ENCODE results near the gene PROB1. TPM values are rescaled to one million over a fixed set of nuclear protein-coding genes. Genes with fewer than 3 reads are reported as not detected.

Gene PROB1
- total and polyA plus RNA-seq, 2 of the 13 experiments (the other 11 are each of a cell fraction or from before 2014, with no cell fraction given) = 0.69 to 1.1 TPM

DNA sequence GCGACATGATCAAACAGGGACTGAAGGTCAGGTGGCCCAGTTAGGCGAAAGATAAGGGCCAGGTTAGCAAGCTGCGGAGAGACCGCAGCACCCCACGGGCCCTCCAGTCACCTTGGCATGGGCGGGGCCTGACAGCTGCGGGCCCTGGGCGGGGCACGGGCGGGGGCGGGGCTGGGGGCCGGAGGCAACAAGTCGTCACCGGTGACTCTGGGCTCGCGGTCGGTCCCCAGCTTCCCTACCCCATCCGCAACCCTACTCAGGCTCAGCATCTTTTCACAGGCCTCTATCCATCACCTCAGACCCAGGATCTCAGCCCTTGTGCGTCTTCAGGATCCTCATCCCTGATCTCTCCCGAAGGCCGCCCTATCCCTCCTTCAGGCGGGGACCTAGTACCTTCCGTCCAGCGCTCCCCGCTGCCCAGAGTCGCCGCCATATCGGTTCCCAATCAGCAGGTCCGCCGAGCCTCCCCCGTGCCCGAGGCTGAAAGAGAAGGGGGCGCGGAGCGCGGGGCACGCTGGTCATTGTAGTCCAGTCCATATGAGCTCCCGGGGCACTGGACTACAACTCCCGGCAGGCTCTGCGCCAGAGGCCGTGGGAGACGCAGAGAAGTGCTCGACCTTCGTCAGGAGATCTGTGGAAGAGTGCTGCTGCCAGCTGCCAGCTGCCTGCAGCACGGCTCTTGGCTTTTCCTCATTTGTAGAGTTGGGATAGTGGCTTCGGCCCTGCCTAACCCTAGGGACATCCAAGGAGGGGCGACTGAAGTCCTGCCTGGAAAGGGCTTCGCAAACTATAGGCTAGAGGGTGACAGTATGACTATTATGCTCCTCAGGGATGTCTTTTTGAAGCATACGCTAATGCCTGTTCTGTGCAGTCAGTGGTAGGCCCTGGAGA lies 44.4 kb upstream of the PROB1 start, which contains the start of gene DNAJC18:
Gene DNAJC18 (minus strand): TSS at position 513 of the 891 bp plus-strand sequence. CDS start 80 bp downstream, at position 433.
- Histone ChIP-seq H3K27ac (ENCODE audit: extremely low read length, insufficient read depth, low read length) (peak within 1 kb of the TSS; percentile 73), H3K9me3 (ENCODE audit: low read length) (no peaks in the 10 kb centered on the region), H3K4me1 (ENCODE audit: insufficient read depth, low read length) (peaks cover 15% of the 10 kb centered on the region), H4K20me1 (ENCODE audit: insufficient read depth, low read length) (no peaks in the 10 kb centered on the region), H3K9ac (ENCODE audit: insufficient read depth, low read depth, low read length) (peak within 1 kb of the TSS; percentile 84), H3K36me3 (replicated peaks in 1 of 2; ENCODE audit: control insufficient read depth in 1 of 2, insufficient read depth in 2 of 2, low read length in 2 of 2) (no peaks in the 10 kb centered on the region), H3K4me3 (replicated peaks in 1 of 3; ENCODE audit: insufficient read depth in 1 of 3, low read depth in 2 of 3, low read length in 3 of 3) (peak within 1 kb of the TSS; percentile 89 to 98 (median 89)), H3K79me2 (ENCODE audit: insufficient read depth, low read length) (no peaks in the 10 kb centered on the region), H3K4me2 (ENCODE audit: low read depth, low read length) (peak within 1 kb of the TSS; percentile 94), H3K27me3 (ENCODE audit: control insufficient read depth in 1 of 2, insufficient read depth in 2 of 2, low read length in 2 of 2) (0 out of 5 replicates have a peak, but pooled peaks cover 0 to 7% of the 10 kb centered on the region in 2 experiments), H2AFZ (ENCODE audit: low read length) (peak within 1 kb of the TSS; percentile 87)
- CTCF ChIA-PET (ENCODE audit: low intra/inter-chr PET ratio, low total read pairs) = no interaction called here
- in situ Hi-C loops (cut with HindIII; ENCODE audit: extremely low pct_ligation_motif_present, low pct_unique_long_range_greater_than_20kb) (no loop called here), intact Hi-C loops (cut with micrococcal nuclease; ENCODE audit: unreplicated experiment) (loop anchor here (5.0 to 10.0 kb wide), 2 partner anchors 63 to 306 kb away; no protein-coding TSS in a partner anchor)
- POLR2A ChIA-PET = interaction anchor here (0.7 to 2.4 kb wide), 25 partner anchors 9 to 241 kb away, joined by 3 to 52 read pairs (median 4); partner anchors contain the start of genes MATR3, SIL1, SPATA24 and STING1
- BruUV-seq (replicated peaks) = no TSS peak
- peak; percentile 92 for FAIRE-seq
- under 1% methylated on average over 31 of the region's 49 CpGs for WGBS (ENCODE audit: low lambda C conversion rate)
- DNase-seq (ENCODE audit: low spot score) = peak; percentile 81
- ATAC-seq = peak; percentile 97
- TF ChIP-seq, protein P1, sequence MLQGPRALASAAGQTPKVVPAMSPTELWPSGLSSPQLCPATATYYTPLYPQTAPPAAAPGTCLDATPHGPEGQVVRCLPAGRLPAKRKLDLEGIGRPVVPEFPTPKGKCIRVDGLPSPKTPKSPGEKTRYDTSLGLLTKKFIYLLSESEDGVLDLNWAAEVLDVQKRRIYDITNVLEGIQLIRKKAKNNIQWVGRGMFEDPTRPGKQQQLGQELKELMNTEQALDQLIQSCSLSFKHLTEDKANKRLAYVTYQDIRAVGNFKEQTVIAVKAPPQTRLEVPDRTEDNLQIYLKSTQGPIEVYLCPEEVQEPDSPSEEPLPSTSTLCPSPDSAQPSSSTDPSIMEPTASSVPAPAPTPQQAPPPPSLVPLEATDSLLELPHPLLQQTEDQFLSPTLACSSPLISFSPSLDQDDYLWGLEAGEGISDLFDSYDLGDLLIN (CRISPR knock-in tag; IDR thresholded peaks at IDR 0.05; ENCODE audit: borderline replicate concordance) = no peak
- no peak for TF ChIP-seq THYN1 (CRISPR knock-in tag; IDR thresholded peaks at IDR 0.05; ENCODE audit: borderline replicate concordance, low read depth)
- no peak for TF ChIP-seq ZNF740 (CRISPR knock-in tag; IDR thresholded peaks at IDR 0.05)
- no peak for TF ChIP-seq ATF7 (IDR thresholded peaks at IDR 0.05)
- no peak for TF ChIP-seq ATF7 (CRISPR knock-in tag; IDR thresholded peaks at IDR 0.05)
- no peak for TF ChIP-seq ZNF841 (CRISPR knock-in tag; IDR thresholded peaks at IDR 0.05; ENCODE audit: borderline replicate concordance)
- TF ChIP-seq SMARCE1 (IDR thresholded peaks at IDR 0.05; ENCODE audit: borderline replicate concordance) = no peak
- TF ChIP-seq ZNF616 (CRISPR knock-in tag; IDR thresholded peaks at IDR 0.05; ENCODE audit: low read depth) = no peak
- TF ChIP-seq, protein P2, sequence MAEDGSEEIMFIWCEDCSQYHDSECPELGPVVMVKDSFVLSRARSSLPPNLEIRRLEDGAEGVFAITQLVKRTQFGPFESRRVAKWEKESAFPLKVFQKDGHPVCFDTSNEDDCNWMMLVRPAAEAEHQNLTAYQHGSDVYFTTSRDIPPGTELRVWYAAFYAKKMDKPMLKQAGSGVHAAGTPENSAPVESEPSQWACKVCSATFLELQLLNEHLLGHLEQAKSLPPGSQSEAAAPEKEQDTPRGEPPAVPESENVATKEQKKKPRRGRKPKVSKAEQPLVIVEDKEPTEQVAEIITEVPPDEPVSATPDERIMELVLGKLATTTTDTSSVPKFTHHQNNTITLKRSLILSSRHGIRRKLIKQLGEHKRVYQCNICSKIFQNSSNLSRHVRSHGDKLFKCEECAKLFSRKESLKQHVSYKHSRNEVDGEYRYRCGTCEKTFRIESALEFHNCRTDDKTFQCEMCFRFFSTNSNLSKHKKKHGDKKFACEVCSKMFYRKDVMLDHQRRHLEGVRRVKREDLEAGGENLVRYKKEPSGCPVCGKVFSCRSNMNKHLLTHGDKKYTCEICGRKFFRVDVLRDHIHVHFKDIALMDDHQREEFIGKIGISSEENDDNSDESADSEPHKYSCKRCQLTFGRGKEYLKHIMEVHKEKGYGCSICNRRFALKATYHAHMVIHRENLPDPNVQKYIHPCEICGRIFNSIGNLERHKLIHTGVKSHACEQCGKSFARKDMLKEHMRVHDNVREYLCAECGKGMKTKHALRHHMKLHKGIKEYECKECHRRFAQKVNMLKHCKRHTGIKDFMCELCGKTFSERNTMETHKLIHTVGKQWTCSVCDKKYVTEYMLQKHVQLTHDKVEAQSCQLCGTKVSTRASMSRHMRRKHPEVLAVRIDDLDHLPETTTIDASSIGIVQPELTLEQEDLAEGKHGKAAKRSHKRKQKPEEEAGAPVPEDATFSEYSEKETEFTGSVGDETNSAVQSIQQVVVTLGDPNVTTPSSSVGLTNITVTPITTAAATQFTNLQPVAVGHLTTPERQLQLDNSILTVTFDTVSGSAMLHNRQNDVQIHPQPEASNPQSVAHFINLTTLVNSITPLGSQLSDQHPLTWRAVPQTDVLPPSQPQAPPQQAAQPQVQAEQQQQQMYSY (CRISPR knock-in tag; IDR thresholded peaks at IDR 0.05) = no peak
- no peak for TF ChIP-seq ZNF251 (CRISPR knock-in tag; IDR thresholded peaks at IDR 0.05)
- TF ChIP-seq NONO (IDR thresholded peaks at IDR 0.05) = no peak
- TF ChIP-seq NONO (CRISPR knock-in tag; conservative IDR thresholded peaks at IDR 0.05) = 0 out of 2 replicates have a peak, but pooled peaks have one; percentile 67
- peak; percentile 61; the same call in 1 of the 2 replicates for TF ChIP-seq CBFB (CRISPR knock-in tag; IDR thresholded peaks at IDR 0.05)
- no peak for TF ChIP-seq RBAK (CRISPR knock-in tag; IDR thresholded peaks at IDR 0.05)
- peak; percentile 81 for TF ChIP-seq SAP130 (CRISPR knock-in tag; IDR thresholded peaks at IDR 0.05; ENCODE audit: low read depth)
- TF ChIP-seq EHMT2 (IDR thresholded peaks at IDR 0.05; ENCODE audit: borderline replicate concordance, low read depth, low read length) = no peak
- no peak for TF ChIP-seq SALL2 (CRISPR knock-in tag; IDR thresholded peaks at IDR 0.05)
- 0 out of 2 replicates have a peak, but pooled peaks have one; percentile 17 for TF ChIP-seq PITX1 (CRISPR knock-in tag; IDR thresholded peaks at IDR 0.05)
- TF ChIP-seq ZNF557 (CRISPR knock-in tag; IDR thresholded peaks at IDR 0.05) = no peak
- no peak for TF ChIP-seq ZNF543 (CRISPR knock-in tag; IDR thresholded peaks at IDR 0.05)
